ENCODE results near the gene DPH7.
"Not testable (repeated sequence)": the region's sequence is repeated elsewhere in the genome, so short reads cannot be mapped to it uniquely, and the experiment has no call there.

Gene DPH7

GRCh38 chr9:137606005-137606621, 27.4 kb upstream of the DPH7 start:
- no peak for DNase-seq

DNA sequence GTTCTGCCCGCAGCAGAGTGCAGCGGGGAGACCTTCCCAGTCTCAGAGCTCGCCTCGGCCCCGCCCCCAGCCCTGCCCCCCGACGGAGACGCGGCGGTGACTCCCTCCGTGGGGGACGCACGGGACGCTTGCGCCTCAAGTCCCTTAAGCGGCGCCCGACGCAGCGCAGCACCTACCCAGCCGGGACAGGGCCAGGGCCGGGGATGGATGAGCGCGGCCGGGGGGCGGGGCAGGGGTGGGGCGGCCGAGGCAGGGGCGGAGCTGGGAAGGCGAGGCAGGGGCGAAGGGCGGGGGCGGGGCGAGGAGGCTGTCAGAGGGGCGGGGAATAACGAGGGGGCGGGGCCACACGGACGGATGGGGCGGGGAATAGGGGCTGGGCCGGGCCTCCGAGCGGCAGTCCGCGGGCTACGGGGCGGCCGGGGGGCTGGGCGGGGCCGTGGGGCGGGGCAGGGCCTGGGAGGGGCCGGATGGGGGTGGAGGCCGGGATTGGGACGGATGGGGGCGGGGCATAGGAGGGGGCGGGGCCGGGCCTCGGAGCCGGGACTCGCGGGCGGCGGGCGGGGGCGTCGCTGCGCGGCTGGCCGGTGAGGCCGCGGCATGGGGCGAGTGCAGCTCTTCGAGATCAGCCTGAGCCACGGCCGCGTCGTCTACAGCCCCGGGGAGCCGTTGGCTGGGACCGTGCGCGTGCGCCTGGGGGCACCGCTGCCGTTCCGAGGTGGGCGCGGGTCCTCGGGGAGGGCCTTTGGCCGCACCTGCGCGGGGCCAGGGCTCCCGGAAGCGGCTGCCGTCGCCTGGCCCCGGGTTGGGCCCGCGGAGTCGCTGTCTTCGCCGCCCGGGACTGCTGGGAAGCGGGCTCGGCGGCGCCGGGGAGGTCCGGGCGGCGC, 26.6 kb upstream of the DPH7 start, which contains the start of gene ARRDC1:
TSS of gene ARRDC1 (plus strand) at position 566 of the 884 bp plus-strand sequence. CDS start at position 598, 32 bp downstream.
- peak; percentile 93 for DNase-seq

- DNase-seq: no peak
Measured at GRCh38 chr9:137604345-137605086, 25.8 kb upstream of the DPH7 start.

DNA sequence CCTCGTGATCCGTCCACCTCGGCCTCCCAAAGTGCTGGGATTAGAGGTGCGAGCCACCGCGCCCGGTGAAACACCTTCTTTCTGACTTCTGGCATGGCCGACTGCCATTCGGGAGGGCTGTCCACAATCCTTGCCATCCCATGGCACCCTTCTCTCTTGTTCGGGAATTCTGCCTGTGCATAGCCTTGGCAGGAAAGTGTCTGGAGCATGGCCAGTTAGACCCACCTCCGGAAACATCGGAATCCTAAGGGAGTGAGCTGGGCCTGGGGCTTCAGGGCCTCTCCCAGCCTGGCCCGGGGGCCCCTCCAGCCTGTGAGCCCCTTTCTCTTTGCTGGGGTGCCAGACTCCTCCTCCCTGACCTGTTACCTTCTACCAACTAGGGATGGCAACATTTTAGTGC, 25.2 kb upstream of the DPH7 start:
- no peak for DNase-seq

DNA sequence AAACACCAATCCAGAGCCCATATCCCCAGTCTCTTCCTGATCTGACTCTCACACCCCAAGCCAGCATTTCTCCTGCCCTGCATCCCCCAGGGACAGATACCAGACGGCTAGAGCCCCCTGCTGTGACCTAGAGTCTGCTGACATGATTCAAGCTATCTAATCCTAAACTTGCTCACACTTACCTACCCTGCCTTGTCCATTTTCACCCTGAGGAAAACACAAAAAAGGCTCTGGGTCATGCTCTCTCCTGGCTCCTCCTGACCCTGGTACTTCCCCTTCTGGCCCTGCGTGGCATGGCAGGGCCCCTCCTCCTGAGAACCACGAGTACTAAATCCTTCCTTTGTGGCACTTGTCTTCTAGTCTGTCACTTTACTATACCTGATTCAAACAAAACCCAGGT, 23.9 kb upstream of the DPH7 start:
- no peak for DNase-seq

DNA sequence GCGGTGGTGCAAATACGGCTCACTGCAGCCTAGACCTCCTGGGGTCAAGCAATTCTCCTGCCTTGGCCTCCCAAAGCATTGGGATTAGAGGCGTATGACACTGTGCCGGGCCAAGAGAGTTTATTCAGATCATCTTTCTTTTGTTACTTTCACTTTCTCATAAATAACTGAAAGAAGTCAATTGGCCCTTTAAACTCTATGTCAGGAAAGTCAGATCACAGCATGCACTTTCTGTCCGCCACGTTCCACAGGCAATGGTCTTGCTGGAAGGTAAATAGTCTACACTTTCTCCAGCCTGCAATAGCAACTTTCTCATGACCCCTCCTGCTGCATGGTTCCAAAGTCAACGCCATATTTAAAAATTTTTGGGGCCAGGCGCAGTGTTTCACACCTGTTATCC, 20.2 kb upstream of the DPH7 start:
- no peak for DNase-seq

- DNase-seq: not testable (repeated sequence)
Measured at GRCh38 chr9:137596577-137596976, 17.9 kb upstream of the DPH7 start.

DNA sequence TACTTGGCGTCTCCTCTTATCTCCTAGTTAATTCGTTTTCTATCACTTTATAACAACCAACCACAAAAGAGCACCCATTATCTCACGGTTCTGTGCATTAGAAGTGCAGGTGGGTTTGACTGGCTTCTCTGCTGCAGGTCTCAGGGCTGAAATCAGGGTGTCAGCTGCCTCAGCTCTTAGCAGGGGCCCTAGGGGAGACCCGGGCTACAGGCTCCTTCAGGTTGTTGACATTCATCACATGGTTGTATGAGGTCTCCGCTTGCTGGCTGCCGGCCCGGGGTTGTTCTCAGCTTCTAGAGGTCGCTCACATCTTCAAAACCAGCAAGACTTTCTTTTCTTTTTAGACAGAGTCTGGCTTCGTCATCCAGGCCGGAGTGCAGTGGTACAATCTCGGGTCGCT, 14.5 kb upstream of the DPH7 start:
- no peak for DNase-seq

DNA sequence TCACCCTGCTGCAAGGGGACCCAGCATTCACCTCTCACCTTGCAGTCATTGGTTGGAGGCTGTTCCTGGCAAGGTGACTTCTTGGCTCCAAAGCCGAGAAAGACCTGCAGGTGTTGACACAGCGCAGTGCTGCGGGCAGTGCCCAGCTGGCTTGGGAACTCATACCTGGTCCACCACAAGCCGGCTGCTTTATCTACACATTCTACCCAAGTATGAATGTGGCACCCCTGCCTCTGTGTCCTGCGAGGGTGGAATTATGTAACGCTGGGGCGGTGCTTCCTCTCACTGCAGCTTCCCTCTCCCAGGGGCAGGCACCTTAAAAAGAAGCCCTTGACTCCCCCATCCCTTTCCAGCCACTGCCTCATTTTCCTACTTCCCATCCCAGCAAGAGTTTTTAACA, 14.0 kb upstream of the DPH7 start:
- DNase-seq: no peak

GRCh38 chr9:137590469-137591383, 12.0 kb upstream of the DPH7 start, which contains the start of gene ZMYND19:
ZMYND19 (minus strand) TSS chr9:137590512; CDS start chr9:137590263, 249 bp downstream.
- peak; percentile 88 for DNase-seq

DNA sequence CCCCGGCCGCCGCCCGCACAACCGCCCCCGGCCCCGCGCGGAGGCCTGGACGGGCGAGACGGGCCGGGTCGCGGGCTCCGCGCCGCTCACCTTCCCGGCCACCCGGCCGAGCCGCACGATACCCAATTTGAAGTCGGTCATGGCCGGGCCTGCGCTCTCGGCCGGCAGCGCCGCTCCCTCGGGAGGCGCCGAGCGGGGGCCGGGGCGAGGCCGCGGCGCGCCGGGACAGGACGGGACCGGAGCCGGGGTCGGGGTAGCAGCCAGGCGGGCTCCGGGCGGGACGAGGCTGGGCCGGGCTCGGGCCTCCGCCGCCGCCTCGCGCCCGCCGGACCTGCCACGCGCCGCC, 11.4 kb upstream of the DPH7 start:
- DNase-seq: no peak

DNA sequence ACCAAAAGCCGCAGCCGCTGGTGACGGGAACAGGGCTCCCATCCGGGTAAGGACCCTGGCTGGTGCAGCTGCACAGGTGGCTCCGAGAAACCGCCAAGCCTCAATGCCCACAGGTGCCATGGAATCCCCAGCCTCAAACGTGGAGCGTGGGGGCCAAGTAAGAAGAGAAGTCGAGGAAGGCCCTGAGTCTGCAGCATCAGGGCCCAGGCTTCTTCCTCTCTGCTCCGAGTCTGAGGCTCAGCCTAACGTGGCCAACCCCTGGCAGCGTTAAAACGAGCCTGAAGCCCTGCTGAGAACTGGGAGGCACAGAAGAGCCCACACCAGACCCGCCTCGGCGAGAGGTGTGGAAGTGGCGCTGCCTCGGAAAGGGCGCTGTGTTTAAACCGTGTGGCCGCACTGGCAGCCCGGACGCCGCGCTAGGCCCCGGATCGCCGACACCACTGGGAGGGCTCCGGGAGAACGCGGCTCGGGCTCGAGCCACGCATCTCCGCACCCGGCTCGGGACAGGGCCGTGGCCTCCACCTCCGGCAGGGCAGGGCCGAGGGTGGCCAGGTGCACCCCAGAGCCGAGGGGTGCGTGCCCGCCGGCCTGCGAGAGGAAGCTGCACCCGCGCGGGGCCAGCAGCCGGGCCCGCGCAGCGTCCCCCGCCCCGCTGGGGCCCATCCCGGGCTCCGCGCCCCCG, 10.9 kb upstream of the DPH7 start:
- no peak for DNase-seq

DNA sequence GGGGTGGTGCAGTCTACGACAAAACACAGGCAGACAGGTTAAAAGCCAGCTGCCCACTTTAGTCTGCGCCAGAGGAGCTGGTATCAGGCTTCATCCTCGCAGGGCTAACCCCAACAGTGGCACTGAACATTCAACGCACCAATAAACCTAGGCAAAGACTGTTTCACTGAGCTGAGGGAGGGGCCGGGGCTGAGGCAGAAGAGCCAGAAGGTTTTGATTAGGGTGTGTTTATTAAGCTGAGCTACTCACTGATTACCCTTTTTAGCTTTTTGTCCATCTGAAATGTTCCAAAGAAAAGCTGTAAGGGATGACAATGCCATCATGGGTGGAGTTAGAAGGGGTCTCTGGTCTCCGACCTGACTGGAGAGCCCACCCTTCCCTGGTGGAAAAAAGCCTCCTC, 10.2 kb upstream of the DPH7 start:
- no peak for DNase-seq

GRCh38 chr9:137588311-137588710, 9.6 kb upstream of the DPH7 start:
- DNase-seq: no peak

DNA sequence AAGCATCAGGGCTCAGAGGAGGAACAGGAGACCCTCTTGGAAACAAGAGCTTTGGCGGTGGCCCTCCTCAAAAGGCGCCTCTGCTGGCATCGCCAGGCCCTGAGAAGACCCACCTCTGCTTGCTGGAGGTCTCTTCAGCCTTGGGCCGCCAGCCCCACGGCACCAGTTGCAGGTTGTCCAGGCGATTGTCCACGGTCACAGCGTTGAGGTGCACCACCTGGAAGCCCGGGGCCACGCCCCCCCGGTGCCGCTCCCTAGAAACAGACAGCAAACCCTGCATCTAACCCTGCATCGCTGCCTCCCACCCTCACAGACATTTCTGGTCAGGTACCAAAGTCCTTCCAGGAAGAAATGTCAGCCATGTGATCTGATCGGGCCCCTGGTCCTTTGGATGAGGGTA, 8.1 kb upstream of the DPH7 start:
- no peak for DNase-seq

DNA sequence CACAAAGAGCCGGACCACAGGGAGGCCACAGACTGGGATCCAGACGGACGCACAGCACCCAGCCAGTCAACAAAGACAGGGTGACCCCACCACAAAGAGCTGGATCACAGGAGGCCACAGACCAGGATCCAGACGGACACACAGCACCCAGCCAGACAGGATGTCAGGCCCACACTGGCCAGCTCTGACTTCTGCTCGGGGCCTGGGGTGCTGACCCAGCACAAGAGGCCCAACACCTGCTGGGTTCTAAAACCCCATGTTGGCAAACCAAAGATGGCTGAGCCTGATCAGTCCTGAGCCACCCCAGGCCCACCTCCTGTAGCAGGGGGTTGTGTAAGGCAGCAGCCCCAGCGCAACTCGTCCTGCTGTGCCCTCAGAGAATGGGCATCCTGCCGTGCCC, 5.2 kb upstream of the DPH7 start:
- DNase-seq: no peak

GRCh38 chr9:137583347-137583746, 4.6 kb upstream of the DPH7 start:
- DNase-seq: no peak

DNA sequence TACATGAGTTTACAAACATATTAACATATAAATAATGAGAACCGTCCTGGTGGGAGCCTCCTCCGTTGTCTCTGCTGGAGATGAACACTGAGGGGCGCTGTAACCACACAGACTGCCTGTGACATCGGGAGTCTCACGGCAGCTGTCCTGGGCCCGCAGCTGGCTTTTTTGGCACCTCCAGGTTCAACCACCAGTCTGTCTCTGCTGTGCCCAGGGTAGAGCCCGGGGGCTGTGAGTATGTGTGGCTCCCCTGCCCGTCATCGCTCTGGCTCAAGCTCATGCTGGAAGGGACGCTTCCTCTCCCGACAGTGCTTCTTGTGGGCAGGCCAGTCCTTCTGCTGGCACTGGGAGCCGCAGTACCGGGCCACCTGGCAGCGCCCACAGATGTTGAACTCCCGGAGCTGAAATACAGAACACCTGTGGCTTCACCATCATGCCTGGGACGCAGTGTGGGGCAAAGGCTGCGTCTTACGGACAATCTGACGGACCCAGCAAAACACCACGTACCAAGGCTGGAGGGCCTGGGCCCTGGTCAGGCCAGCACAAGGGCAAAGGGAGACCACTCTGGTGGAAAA, 3.6 kb upstream of the DPH7 start:
- DNase-seq: no peak

DNA sequence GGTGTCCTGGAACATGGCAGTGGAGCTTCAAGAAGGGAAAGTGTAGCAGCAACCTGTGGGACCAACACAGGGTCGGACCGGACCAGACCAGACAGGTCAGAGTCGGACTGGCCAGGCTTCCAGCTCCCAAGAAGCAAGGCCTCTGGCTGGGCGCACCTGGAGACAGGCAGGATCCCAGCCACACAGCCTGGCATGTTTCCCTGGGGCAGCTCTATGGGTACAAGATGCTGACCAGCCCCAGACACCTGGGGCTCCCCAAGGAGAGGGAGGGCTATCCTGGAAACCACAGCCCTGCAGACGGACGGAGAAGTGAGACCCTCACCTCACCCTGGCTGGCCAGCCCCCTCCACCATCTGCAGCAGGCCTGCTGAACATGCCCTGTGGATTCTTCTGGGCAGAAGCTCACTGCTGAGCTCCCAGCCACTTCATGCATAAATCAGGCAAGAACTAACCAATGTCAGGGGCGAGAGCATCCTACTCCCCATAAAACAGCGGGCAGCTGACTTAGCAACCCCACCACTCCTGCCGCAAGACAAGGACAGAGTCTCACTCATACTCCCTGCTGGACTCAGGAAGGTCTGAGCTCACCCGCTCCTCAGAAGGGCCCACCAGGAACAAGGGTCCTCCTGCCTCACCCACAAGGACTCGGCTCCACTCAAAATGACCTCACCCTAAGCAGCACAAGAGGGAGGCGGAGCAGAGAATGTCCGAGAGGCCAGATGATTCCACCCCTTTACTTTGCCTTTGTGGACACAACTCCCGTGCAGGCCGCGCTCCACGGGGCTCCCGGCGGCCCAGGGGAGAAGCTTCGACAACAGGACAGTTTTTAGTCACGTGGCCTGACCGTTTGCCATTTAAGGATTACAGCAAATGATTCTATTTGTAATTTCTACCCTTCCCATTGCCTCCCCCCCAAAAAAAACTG, 2.9 kb upstream of the DPH7 start:
- no peak for DNase-seq

- DNase-seq: no peak
Measured at GRCh38 chr9:137580954-137581322, 2.2 kb upstream of the DPH7 start.
